ENCODE measurements around the gene ASIC3. TPM values are rescaled to one million over a fixed set of nuclear protein-coding genes. Genes with fewer than 3 reads are reported as not detected.
"Not testable (repeated sequence)": the region's sequence is repeated elsewhere in the genome, so short reads cannot be mapped to it uniquely, and the experiment has no call there.

The ASIC3 gene
- total RNA-seq, 1 donor from 2014 or later: 0.15 TPM

GRCh38 chr7:151013733-151014497, 34.4 kb upstream of the ASIC3 start:
- peak; percentile 17 for DNase-seq (ENCODE audit: low read depth)

GRCh38 chr7:151014950-151015349, 33.4 kb upstream of the ASIC3 start:
- DNase-seq (ENCODE audit: low read depth): no peak

- DNase-seq (ENCODE audit: low read depth): no peak
Observed at GRCh38 chr7:151015967-151016366, 32.4 kb upstream of the ASIC3 start.

- DNase-seq (ENCODE audit: low read depth): no peak
Observed at GRCh38 chr7:151016505-151016904, 31.8 kb upstream of the ASIC3 start.

GRCh38 chr7:151016942-151017341, 31.4 kb upstream of the ASIC3 start:
- DNase-seq (ENCODE audit: low read depth): no peak

GRCh38 chr7:151017370-151017952, 30.9 kb upstream of the ASIC3 start:
- DNase-seq (ENCODE audit: low read depth): no peak

GRCh38 chr7:151017953-151018420, 30.3 kb upstream of the ASIC3 start:
- no peak for DNase-seq (ENCODE audit: low read depth)

- DNase-seq (ENCODE audit: low read depth): no peak
Observed at GRCh38 chr7:151018421-151019129, 29.8 kb upstream of the ASIC3 start.

GRCh38 chr7:151019130-151019447, 29.2 kb upstream of the ASIC3 start:
- no peak for DNase-seq (ENCODE audit: low read depth)

- no peak for DNase-seq (ENCODE audit: low read depth)
Observed at GRCh38 chr7:151020231-151020630, 28.1 kb upstream of the ASIC3 start.

GRCh38 chr7:151023232-151023631, 25.1 kb upstream of the ASIC3 start:
- DNase-seq (ENCODE audit: low read depth): no peak

GRCh38 chr7:151024435-151025056, 23.8 kb upstream of the ASIC3 start, which contains the start of gene ATG9B:
TSS of gene ATG9B (minus strand) at chr7:151024494. CDS start at chr7:151024423, 71 bp downstream.
- peak; percentile 27 for DNase-seq (ENCODE audit: low read depth)

GRCh38 chr7:151025924-151026671, 22.2 kb upstream of the ASIC3 start:
- DNase-seq (ENCODE audit: low read depth): peak; percentile 41

GRCh38 chr7:151026771-151027727, 21.3 kb upstream of the ASIC3 start:
- DNase-seq (ENCODE audit: low read depth): not testable (repeated sequence)

GRCh38 chr7:151027728-151028130, 20.6 kb upstream of the ASIC3 start:
- DNase-seq (ENCODE audit: low read depth): not testable (repeated sequence)

GRCh38 chr7:151028131-151028947, 20.0 kb upstream of the ASIC3 start, which contains the start of gene ABCB8:
TSS of gene ABCB8 (plus strand) at chr7:151028450. CDS start at chr7:151028516, 66 bp downstream.
- DNase-seq (ENCODE audit: low read depth): peak; percentile 98

- no peak for DNase-seq (ENCODE audit: low read depth)
Observed at GRCh38 chr7:151028948-151029501, 19.3 kb upstream of the ASIC3 start.

- no peak for DNase-seq (ENCODE audit: low read depth)
Observed at GRCh38 chr7:151031011-151031410, 17.3 kb upstream of the ASIC3 start.
